Esophagus squamous epithelium (tissue), 5 donors: ENCODE measurements around the gene TAAR5. TPM values are rescaled to one million over a fixed set of nuclear protein-coding genes. Genes with fewer than 3 reads are reported as not detected.
"Not testable (repeated sequence)": the region's sequence is repeated elsewhere in the genome, so short reads cannot be mapped to it uniquely, and the experiment has no call there.

Experiments
- DNase-seq: peaks from one replicate; lab custom pipeline; 2025; lab: John Stamatoyannopoulos, UW
- H3K27ac ChIP-seq, 4 donors: fragments of 200-600 bp; sonication (generic); one replicate each; pipeline ENCODE4 v1.5.1; 2016 to 2019; ENCODE audit warnings: mild to moderate bottlenecking in 1 of 4
- H3K27me3 ChIP-seq, 4 donors: fragments of 200-600 bp; sonication (generic); 1 replicate in 3 of 4; 2 replicates in 1 of 4; pipeline versions ENCODE4 v1.5.1 to v1.6.0; 2017 to 2021; ENCODE audit warnings: antibody characterized with exemption in 1 of 4
- H3K36me3 ChIP-seq, 3 donors: fragments of 200-600 bp; sonication (generic); one replicate each; pipeline ENCODE4 v1.5.1; 2016 to 2019
- H3K4me1 ChIP-seq, 3 donors: fragments of 200-600 bp; sonication (generic); one replicate each; pipeline ENCODE4 v1.5.1; 2017 to 2019
- H3K4me3 ChIP-seq, 4 donors: fragments of 200-600 bp; sonication (generic); 1 replicate in 3 of 4; 2 replicates in 1 of 4; pipeline ENCODE4 v1.5.1; 2016 to 2019; ENCODE audit warnings: mild to moderate bottlenecking in 2 of 4, moderate library complexity in 1 of 4
- H3K9me3 ChIP-seq, 3 donors: fragments of 200-600 bp; sonication (generic); one replicate each; pipeline ENCODE4 v1.5.1; 2016 to 2019
- POLR2A ChIP-seq, 4 donors: fragments of 450-650 bp; IDR thresholded peaks; one replicate each; pipeline ENCODE4 v1.6.1; 2017; ENCODE audit warnings: antibody characterized with exemption in 4 of 4, mild to moderate bottlenecking in 4 of 4, moderate library complexity in 3 of 4
- WGBS, 2 donors: methylation state at CpG; one replicate each; pipeline ENCODE4 v1.1.5; 2018; 5-methylcytosine and 5-hydroxymethylcytosine counted together
- intact Hi-C: fragments of 100-400 bp; cut with DNase I; formaldehyde crosslinking; loops from one replicate; pipeline ENCODE4 v1.15.0; 2022
- total RNA-seq, 4 donors: library from RNA; depleted of rRNA; stranded (reverse); fragments of >200 nt; gene quantifications; one replicate each; pipeline ENCODE4 v1.1.0, GENCODE V29; 2016
- TF ChIP-seq, protein P1 (sequence below), 6 experiments: fragments of 450-650 bp in 4 of 6; fragments of 200-600 bp in 2 of 6; sonication (generic) in 2 of 6; IDR thresholded peaks; one replicate each; pipeline ENCODE4 v1.5.1; 2016 to 2019; ENCODE audit warnings: antibody characterized with exemption in 6 of 6, mild to moderate bottlenecking in 4 of 6, moderate library complexity in 4 of 6
- donor health status: DM: yes; HTN: yes; CAD: no.

Gene TAAR5
- total RNA-seq, 4 donors from 2014 or later, result not detected

DNA sequence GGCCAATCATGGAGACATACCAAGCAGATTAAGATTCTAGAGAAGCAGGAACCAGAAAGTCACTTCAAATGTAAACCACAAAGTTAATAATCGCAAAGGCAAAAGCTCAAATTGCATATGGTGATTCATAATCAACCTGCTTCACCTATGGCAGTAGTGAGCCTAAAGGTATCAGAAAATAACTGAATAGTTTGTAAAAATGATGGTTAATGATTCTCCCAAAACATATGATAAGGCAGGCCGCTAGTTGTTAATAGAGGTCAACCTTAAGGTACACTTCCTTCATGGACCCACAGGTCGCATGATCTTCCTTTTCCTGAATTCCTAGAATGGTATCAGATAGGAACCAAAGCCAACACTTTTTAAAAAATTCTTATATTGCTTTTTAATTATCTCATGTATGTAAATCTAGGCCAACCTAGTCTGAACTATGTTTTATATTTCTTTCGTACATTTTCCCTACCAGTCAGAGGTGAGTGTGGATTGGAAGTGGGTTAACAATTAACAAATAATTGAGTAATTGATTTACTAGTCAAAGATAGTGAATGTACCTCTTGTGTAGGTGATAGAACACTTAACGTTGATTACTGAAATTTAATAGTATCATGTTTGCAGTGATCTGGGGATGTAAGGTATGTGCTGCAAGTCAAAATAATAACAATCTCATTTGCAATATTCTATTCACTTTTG, 18.1 kb upstream of the TAAR5 start:
- intact Hi-C loops, result no loop called here

DNA sequence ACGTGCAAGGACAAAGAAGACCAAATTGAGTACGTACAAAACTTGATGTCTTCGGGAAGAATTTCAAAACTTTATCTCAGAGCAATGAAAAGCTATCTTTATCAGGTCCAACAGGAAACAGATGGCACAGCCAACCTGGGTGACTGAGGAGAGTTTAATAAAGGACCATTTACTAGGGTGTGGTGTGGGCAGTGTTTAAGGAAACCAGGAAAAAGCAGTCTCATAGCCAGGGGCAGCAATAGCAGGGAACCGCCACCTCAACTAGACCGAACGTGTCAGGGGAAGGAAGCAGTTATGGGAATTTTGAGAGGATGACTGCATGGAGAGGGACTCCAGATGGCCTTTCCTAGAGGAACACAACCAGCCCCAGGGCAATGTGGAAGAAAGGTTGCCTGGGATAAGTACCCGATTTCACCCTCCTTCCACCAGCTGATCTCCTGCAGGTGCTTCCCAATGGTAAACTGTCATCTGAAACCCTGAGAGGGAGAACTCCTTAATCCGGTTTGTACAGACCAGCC, 15.2 kb upstream of the TAAR5 start:
- Histone ChIP-seq H3K4me1 (no peaks in the 10 kb centered on the region), H3K9me3 (no peaks in the 10 kb centered on the region), H3K27ac (no peak overlapping the region), H3K4me3 (no peak overlapping the region), H3K27me3 (peaks cover 0 to 3% (median 0%) of the 10 kb centered on the region in 4 donors), H3K36me3 (no peaks in the 10 kb centered on the region)
- intact Hi-C loops, result no loop called here
- WGBS, 2 donors, result 66 to 73% methylated on average over 6 to 8 of the region's 8 CpGs
- no peak for DNase-seq
- TF ChIP-seq POLR2A (IDR thresholded peaks at IDR 0.05), result no peak

More for the DNA sequence above, 18.1 kb upstream of the TAAR5 start:
- TF ChIP-seq POLR2A (IDR thresholded peaks at IDR 0.05), result no peak
- TF ChIP-seq, protein P1, sequence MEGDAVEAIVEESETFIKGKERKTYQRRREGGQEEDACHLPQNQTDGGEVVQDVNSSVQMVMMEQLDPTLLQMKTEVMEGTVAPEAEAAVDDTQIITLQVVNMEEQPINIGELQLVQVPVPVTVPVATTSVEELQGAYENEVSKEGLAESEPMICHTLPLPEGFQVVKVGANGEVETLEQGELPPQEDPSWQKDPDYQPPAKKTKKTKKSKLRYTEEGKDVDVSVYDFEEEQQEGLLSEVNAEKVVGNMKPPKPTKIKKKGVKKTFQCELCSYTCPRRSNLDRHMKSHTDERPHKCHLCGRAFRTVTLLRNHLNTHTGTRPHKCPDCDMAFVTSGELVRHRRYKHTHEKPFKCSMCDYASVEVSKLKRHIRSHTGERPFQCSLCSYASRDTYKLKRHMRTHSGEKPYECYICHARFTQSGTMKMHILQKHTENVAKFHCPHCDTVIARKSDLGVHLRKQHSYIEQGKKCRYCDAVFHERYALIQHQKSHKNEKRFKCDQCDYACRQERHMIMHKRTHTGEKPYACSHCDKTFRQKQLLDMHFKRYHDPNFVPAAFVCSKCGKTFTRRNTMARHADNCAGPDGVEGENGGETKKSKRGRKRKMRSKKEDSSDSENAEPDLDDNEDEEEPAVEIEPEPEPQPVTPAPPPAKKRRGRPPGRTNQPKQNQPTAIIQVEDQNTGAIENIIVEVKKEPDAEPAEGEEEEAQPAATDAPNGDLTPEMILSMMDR (IDR thresholded peaks at IDR 0.05), result no peak
- H3K27me3 ChIP-seq, result peaks cover 0 to 3% (median 0%) of the 10 kb centered on the region in 4 donors
- no peaks in the 10 kb centered on the region for H3K4me1 ChIP-seq
- no peaks in the 10 kb centered on the region for H3K9me3 ChIP-seq
- H3K4me3 ChIP-seq, result no peak overlapping the region
- no peak overlapping the region for H3K27ac ChIP-seq
- no peaks in the 10 kb centered on the region for H3K36me3 ChIP-seq
- DNase-seq, result no peak
- 82 to 85% methylated on average over 5 of the region's 5 CpGs for WGBS, 2 donors

DNA sequence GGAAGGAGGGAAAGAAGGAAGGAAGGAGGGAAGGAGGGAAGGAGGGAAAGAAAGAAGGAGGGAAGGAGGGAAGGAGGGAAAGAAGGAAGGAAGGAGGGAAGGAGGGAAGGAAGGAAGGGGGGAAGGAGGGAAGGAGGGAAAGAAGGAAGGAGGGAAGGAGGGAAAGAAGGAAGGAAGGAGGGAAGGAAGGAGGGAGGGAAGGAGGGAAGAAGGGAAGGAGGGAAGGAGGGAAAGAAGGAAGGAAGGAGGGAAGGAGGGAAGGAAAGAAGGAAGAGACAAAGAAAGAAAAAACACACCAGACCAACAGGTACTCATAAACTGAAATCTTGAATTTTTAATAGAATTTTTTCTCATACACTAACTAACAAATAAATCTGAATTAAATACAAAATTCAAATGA, 11.4 kb upstream of the TAAR5 start:
- H3K27ac ChIP-seq, H3K4me1 ChIP-seq, H3K9me3 ChIP-seq, intact Hi-C loops, H3K27me3 ChIP-seq, DNase-seq, H3K36me3 ChIP-seq, H3K4me3 ChIP-seq: not testable (repeated sequence)

DNA sequence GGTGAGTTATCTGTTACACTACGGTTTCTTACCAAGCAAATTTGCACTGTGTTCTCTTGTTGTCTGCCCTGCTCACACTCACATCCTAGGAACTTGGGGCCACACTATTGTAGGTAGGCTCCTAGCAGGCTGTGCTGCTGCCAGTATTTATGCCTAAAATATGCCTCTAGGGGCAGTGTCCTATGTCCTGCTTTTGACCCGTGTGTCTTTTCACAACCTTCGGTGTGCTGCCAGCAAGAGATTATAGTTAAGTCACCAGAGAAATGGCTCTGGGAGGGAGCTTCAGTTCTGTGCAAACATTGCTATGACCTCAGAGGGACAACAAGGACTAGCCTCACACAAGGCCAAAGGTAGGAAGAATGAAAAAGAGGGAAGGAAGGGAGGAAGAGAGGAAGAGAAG, 8.9 kb upstream of the TAAR5 start:
- Histone ChIP-seq H3K4me3 (no peak overlapping the region), H3K36me3 (no peaks in the 10 kb centered on the region), H3K4me1 (no peaks in the 10 kb centered on the region), H3K27me3 (no peaks in the 10 kb centered on the region), H3K9me3 (no peaks in the 10 kb centered on the region), H3K27ac (no peak overlapping the region)
- WGBS, 2 donors, result 31 to 36% methylated on average over 3 of the region's 3 CpGs
- no peak for DNase-seq
- TF ChIP-seq, protein P1 (IDR thresholded peaks at IDR 0.05), result peak in 2 of 6 experiments; percentile 4 to 40
- TF ChIP-seq POLR2A (IDR thresholded peaks at IDR 0.05), result no peak
- intact Hi-C loops, result no loop called here

DNA sequence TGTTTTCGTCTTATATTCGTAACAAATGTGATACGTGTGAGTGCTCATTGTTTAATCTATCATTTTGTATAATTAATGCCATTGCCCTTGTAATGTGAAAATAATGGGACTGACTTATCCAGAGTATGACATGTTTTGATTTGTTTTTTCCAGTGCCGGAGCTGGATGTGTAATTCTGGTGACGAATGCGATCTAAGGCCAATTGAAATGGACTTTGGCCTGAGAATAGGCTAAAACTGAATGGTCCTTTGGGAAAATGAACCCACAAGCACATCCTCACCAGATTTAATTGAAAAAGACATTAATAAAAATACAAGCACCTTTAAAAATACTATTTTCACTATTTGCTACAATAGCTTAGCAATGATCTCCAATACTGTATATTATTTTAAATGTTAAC, 6.7 kb upstream of the TAAR5 start:
- H3K27ac ChIP-seq, result no peak overlapping the region
- WGBS, 2 donors, result 41 to 54% methylated on average over 6 of the region's 6 CpGs
- H3K4me3 ChIP-seq, result no peak overlapping the region
- H3K4me1 ChIP-seq, result no peaks in the 10 kb centered on the region
- H3K27me3 ChIP-seq, result no peaks in the 10 kb centered on the region
- TF ChIP-seq, protein P1 (IDR thresholded peaks at IDR 0.05), result no peak
- TF ChIP-seq POLR2A (IDR thresholded peaks at IDR 0.05), result no peak
- no peak for DNase-seq
- H3K36me3 ChIP-seq, result no peaks in the 10 kb centered on the region
- no peaks in the 10 kb centered on the region for H3K9me3 ChIP-seq
- intact Hi-C loops, result no loop called here

DNA sequence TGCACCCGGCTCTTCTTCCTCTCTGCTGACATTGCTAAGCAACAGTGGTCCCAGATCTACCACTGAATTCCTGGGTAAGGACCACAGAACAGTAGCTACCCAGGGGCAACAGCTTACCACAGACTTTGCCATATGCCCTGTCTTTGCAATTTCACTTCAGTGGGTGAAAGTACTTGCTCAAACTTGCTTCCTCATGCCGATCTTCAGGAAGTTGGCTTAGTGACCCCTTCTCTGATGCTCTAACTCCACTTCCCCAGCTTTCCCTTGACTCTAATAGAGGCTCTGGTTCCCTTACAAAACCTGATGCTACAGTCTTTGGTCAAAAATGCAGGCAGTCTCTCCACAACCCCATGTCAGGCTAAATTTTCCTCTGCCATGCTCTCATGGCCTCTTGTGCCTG, 3.3 kb upstream of the TAAR5 start:
- H3K9me3 ChIP-seq, result no peaks in the 10 kb centered on the region
- WGBS, 2 donors, result 45 to 54% methylated on average over 2 of the region's 2 CpGs
- intact Hi-C loops, result no loop called here
- no peak for DNase-seq
- H3K27me3 ChIP-seq, result no peaks in the 10 kb centered on the region
- H3K27ac ChIP-seq, result no peak overlapping the region
- no peaks in the 10 kb centered on the region for H3K36me3 ChIP-seq
- no peak for TF ChIP-seq POLR2A (IDR thresholded peaks at IDR 0.05)
- TF ChIP-seq, protein P1 (IDR thresholded peaks at IDR 0.05), result no peak
- H3K4me1 ChIP-seq, result no peaks in the 10 kb centered on the region
- H3K4me3 ChIP-seq, result no peak overlapping the region
